Mesangial cell (primary cell): ENCODE data around the gene ADAMTS3. TPM values are rescaled to one million over a fixed set of nuclear protein-coding genes. Genes with fewer than 3 reads are reported as not detected.

Source experiments
- total RNA-seq: library from RNA; depleted of rRNA; stranded (reverse); fragments of >200 nt; gene quantifications from 2 replicates; pipeline ENCODE4 v1.2.3, GENCODE V29; 2015

Gene ADAMTS3
- total RNA-seq: 6.7 and 17.1 TPM in 2 replicates

GRCh38 chr4:72568959-72569718 lies at the start of gene ADAMTS3:
TSS of gene ADAMTS3 (minus strand) at chr4:72569221. CDS start at chr4:72568762, 459 bp downstream.

